Gastrocnemius medialis (tissue), 4 donors: ENCODE results near the gene RASSF6.

Source experiments
- POLR2A ChIP-seq, 2 donors: fragments of 450-650 bp; IDR thresholded peaks; one replicate each; pipeline ENCODE4 v1.6.1; 2017; ENCODE audit warnings: antibody characterized with exemption in 2 of 2, mild to moderate bottlenecking in 2 of 2, moderate library complexity in 2 of 2
- TF ChIP-seq, protein P1 (sequence below), 5 experiments: fragments of 450-650 bp in 3 of 5; fragments of 200-600 bp in 2 of 5; sonication (generic) in 2 of 5; IDR thresholded peaks in 4 of 5; conservative IDR thresholded peaks in 1 of 5; 1 replicate in 4 of 5; 2 replicates in 1 of 5; pipeline ENCODE4 v1.5.1; 2016 to 2019; ENCODE audit warnings: antibody characterized with exemption in 5 of 5, mild to moderate bottlenecking in 3 of 5, moderate library complexity in 3 of 5

DNA sequence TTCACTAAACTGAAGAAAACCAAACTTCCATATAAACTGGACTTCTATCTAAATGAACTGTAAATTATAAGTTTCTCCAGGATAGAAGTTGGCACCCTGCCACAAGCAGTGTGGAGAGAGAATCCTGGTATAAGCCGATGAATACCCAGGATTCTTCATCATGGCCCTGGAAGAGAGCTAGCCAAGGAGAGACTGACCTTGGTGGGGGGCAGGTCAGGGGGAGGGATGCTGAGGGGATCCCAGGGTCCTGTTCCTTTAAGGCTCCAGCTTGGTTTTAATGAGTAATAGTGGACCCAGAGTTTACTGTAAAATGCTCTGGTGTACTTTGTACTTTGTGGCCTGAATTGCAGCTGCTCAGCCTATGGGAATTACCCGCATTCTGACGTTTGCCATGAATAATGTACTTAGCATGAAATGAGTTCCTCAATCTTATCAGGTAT is 16.9 kb downstream of the RASSF6 start:
- no peak for TF ChIP-seq POLR2A (IDR thresholded peaks at IDR 0.05)
- TF ChIP-seq, protein P1, sequence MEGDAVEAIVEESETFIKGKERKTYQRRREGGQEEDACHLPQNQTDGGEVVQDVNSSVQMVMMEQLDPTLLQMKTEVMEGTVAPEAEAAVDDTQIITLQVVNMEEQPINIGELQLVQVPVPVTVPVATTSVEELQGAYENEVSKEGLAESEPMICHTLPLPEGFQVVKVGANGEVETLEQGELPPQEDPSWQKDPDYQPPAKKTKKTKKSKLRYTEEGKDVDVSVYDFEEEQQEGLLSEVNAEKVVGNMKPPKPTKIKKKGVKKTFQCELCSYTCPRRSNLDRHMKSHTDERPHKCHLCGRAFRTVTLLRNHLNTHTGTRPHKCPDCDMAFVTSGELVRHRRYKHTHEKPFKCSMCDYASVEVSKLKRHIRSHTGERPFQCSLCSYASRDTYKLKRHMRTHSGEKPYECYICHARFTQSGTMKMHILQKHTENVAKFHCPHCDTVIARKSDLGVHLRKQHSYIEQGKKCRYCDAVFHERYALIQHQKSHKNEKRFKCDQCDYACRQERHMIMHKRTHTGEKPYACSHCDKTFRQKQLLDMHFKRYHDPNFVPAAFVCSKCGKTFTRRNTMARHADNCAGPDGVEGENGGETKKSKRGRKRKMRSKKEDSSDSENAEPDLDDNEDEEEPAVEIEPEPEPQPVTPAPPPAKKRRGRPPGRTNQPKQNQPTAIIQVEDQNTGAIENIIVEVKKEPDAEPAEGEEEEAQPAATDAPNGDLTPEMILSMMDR (IDR thresholded peaks at IDR 0.05 in 4 of 5, conservative IDR thresholded peaks at IDR 0.05 in 1 of 5): no peak
